ENCODE data around the gene PBXIP1.

- TF ChIP-seq EZH2 (IDR thresholded peaks at IDR 0.05) (no peak), POLR2AphosphoS5 (IDR thresholded peaks at IDR 0.05; ENCODE audit: borderline replicate concordance, low read depth, low read length) (no peak)
Measured at GRCh38 chr1:154901591-154901990, 54.3 kb downstream of the PBXIP1 start.
